Keratinocyte (primary cell): Measurements from ENCODE around the gene NAV3. TPM values are rescaled to one million over a fixed set of nuclear protein-coding genes. Genes with fewer than 3 reads are reported as not detected.

Source experiments
- DNase-seq: peaks from one replicate; pipeline ENCODE4 v3.0.0-alpha.2; 2011; ENCODE audit warnings: low read depth, missing footprints, low spot score
- FAIRE-seq: peaks from 2 replicates; lab custom pipeline; 2011; peaks lifted over from hg19 to GRCh38; lab: Jason Lieb, UNC
- H2AFZ ChIP-seq: 2 replicates; pipeline ENCODE4 v1.6.0; 2012; ENCODE audit warnings: low read length, control low read depth, inconsistent platforms; ENCODE audit not compliant: control insufficient read depth
- H3K27ac ChIP-seq: 2 replicates; pipeline ENCODE4 v1.5.1; 2011; ENCODE audit warnings: low read length; ENCODE audit not compliant: control insufficient read depth, insufficient read depth
- H3K27me3 ChIP-seq: 3 replicates; pipeline ENCODE4 v1.6.0; 2011; ENCODE audit warnings: low read length; ENCODE audit not compliant: control insufficient read depth, insufficient read depth; ENCODE audit errors: extremely low read depth
- H3K36me3 ChIP-seq, 2 experiments: 2 replicates in 1 of 2; 3 replicates in 1 of 2; pipeline ENCODE4 v1.5.1; 2011; ENCODE audit warnings: low read length in 2 of 2, mild to moderate bottlenecking in 1 of 2; ENCODE audit not compliant: control insufficient read depth in 2 of 2, insufficient read depth in 2 of 2; ENCODE audit errors: extremely low read depth in 1 of 2
- H3K4me1 ChIP-seq: 3 replicates; pipeline ENCODE4 v1.5.1; 2011; ENCODE audit warnings: low read length; ENCODE audit not compliant: control insufficient read depth, insufficient read depth; ENCODE audit errors: extremely low read depth
- H3K4me2 ChIP-seq: 3 replicates; pipeline ENCODE4 v1.6.0; 2011; ENCODE audit warnings: low read depth, low read length; ENCODE audit not compliant: control insufficient read depth, insufficient read depth; ENCODE audit errors: extremely low read depth
- H3K4me3 ChIP-seq, 3 experiments: fragments of 200-600 bp in 1 of 3; sonication (generic) in 1 of 3; 2 replicates in 2 of 3; 3 replicates in 1 of 3; pipeline ENCODE4 v1.5.1; 2011 to 2016; ENCODE audit warnings: low read length in 3 of 3, mild to moderate bottlenecking in 3 of 3, control low read depth in 2 of 3, inconsistent platforms in 1 of 3, low read depth in 1 of 3, mixed read lengths in 1 of 3, mixed run types in 1 of 3, moderate library complexity in 1 of 3; ENCODE audit not compliant: control insufficient read depth in 2 of 3, insufficient read depth in 2 of 3; ENCODE audit errors: extremely low read depth in 1 of 3
- H3K79me2 ChIP-seq: 2 replicates; pipeline ENCODE4 v1.6.0; 2012; ENCODE audit warnings: low read length; ENCODE audit not compliant: control insufficient read depth, insufficient read depth
- H3K9ac ChIP-seq: 3 replicates; pipeline ENCODE4 v1.6.0; 2011; ENCODE audit warnings: low read length; ENCODE audit not compliant: control insufficient read depth, insufficient read depth; ENCODE audit errors: extremely low read depth
- H3K9me1 ChIP-seq: 3 replicates; pipeline ENCODE4 v1.6.0; 2011; ENCODE audit warnings: low read length; ENCODE audit not compliant: control insufficient read depth, insufficient read depth; ENCODE audit errors: extremely low read depth
- H3K9me3 ChIP-seq: 2 replicates; pipeline ENCODE4 v1.5.1; 2012; ENCODE audit warnings: low read depth, low read length; ENCODE audit not compliant: control insufficient read depth
- H4K20me1 ChIP-seq: 3 replicates; pipeline ENCODE4 v1.6.0; 2011; ENCODE audit warnings: low read length; ENCODE audit not compliant: control insufficient read depth, insufficient read depth; ENCODE audit errors: extremely low read depth
- EZH2 ChIP-seq: IDR thresholded peaks from one replicate; pipeline ENCODE4 v1.6.1; 2012; ENCODE audit warnings: inconsistent platforms, mild to moderate bottlenecking, low read length, moderate library complexity
- dilution Hi-C: fragments of 300-500 bp; cut with MboI; formaldehyde crosslinking; loops from one replicate; pipeline ENCODE4 v1.7.0; 2020; ENCODE audit warnings: low sequenced_read_pairs; ENCODE audit not compliant: extremely low pct_ligation_motif_present
- polyA plus RNA-seq, 5 experiments: library from polyadenylated mRNA; depleted of rRNA in 3 of 5; stranded (reverse) in 3 of 5; stranded (forward) in 1 of 5; unstranded in 1 of 5; fragments of >200 nt; gene quantifications; 1 replicate in 1 of 5; 2 replicates in 3 of 5; 3 replicates in 1 of 5; pipeline versions ENCODE4 v1.2.1 to v1.2.3, GENCODE V29; 2011 to 2012; ENCODE audit warnings: missing spikeins in 2 of 5, low read depth in 1 of 5, low replicate concordance in 1 of 5
- TF ChIP-seq, protein P1 (sequence below), 3 experiments: IDR thresholded peaks in 1 of 3; conservative IDR thresholded peaks in 1 of 3; optimal IDR thresholded peaks in 1 of 3; 2 replicates in 2 of 3; 3 replicates in 1 of 3; pipeline versions ENCODE3 to v1.5.1; 2011; ENCODE audit warnings: low read length in 3 of 3, mild to moderate bottlenecking in 3 of 3, moderate library complexity in 2 of 3, control low read depth in 1 of 3, inconsistent platforms in 1 of 3; ENCODE audit not compliant: insufficient read depth in 2 of 3; ENCODE audit errors: extremely low read depth in 1 of 3

Gene NAV3
- polyA plus RNA-seq, 1 donor (not counting 4 experiments of a cell fraction or from before 2014, with no cell fraction given) = 22.6 TPM

DNA sequence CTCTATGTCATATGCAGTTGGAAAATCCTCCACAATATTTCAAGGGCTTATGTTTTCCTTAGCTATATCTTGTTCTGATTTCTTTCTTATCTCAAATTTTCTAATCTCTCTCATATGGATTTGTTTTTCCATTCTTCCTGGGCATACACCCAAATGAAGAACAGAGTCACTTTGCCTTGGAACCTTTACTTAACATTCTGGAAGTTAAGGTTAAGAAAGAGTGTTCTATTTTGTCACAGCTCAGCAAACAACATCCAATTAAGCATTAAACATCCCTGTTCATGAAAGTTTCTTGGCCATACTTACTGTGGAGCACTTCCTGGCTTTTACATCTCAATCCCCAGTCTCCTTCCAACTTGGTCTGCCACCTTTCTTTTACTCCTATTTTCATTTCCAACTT, 5.3 kb downstream of the NAV3 start:
- no peak overlapping the region for H2AFZ ChIP-seq
- DNase-seq = no peak
- no peaks in the 10 kb centered on the region for H4K20me1 ChIP-seq
- H3K9me3 ChIP-seq = no peaks in the 10 kb centered on the region
- TF ChIP-seq EZH2 = no peak
- TF ChIP-seq, protein P1, sequence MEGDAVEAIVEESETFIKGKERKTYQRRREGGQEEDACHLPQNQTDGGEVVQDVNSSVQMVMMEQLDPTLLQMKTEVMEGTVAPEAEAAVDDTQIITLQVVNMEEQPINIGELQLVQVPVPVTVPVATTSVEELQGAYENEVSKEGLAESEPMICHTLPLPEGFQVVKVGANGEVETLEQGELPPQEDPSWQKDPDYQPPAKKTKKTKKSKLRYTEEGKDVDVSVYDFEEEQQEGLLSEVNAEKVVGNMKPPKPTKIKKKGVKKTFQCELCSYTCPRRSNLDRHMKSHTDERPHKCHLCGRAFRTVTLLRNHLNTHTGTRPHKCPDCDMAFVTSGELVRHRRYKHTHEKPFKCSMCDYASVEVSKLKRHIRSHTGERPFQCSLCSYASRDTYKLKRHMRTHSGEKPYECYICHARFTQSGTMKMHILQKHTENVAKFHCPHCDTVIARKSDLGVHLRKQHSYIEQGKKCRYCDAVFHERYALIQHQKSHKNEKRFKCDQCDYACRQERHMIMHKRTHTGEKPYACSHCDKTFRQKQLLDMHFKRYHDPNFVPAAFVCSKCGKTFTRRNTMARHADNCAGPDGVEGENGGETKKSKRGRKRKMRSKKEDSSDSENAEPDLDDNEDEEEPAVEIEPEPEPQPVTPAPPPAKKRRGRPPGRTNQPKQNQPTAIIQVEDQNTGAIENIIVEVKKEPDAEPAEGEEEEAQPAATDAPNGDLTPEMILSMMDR (optimal IDR thresholded peaks at IDR 0.05 in 1 of 3, IDR thresholded peaks at IDR 0.05 in 1 of 3, conservative IDR thresholded peaks at IDR 0.05 in 1 of 3; ENCODE audit: extremely low read depth in 1 of 3, insufficient read depth in 2 of 3, low read length in 3 of 3) = no peak
- FAIRE-seq = no peak
- no peaks in the 10 kb centered on the region for H3K4me1 ChIP-seq
- dilution Hi-C loops = no loop called here
- no peaks in the 10 kb centered on the region for H3K27me3 ChIP-seq
- no peaks in the 10 kb centered on the region for H3K79me2 ChIP-seq
- H3K4me3 ChIP-seq = no peak overlapping the region
- no peak overlapping the region for H3K4me2 ChIP-seq
- H3K9me1 ChIP-seq = no peaks in the 10 kb centered on the region
- no peak overlapping the region for H3K27ac ChIP-seq
- H3K9ac ChIP-seq = no peak overlapping the region
- no peaks in the 10 kb centered on the region for H3K36me3 ChIP-seq

DNA sequence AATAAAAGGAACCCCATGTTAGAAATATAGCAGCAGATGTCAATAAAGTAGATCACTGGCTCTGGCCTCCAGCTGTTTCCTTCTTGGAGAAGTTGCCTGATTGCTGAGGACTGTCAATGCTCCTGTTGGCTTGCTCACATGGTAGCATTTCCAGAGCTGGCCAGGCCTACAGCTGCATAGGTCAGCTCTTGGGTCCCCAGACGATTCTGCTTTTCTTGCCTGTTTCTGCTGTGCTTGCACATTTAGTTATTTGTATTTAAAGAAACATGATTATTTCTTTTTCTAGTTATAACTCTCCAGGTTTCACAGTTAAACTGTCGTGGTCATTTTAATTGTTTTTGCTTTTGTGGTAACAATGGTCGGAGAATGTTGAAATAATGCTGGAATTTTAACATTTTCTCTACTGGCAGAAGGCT, 7.2 kb downstream of the NAV3 start:
- DNase-seq (no peak), FAIRE-seq (no peak)
- Histone ChIP-seq H3K9me3 (no peaks in the 10 kb centered on the region), H3K9ac (no peak overlapping the region), H3K36me3 (no peaks in the 10 kb centered on the region), H3K27ac (no peak overlapping the region), H3K4me3 (no peak overlapping the region), H3K4me2 (no peak overlapping the region), H3K9me1 (no peaks in the 10 kb centered on the region), H4K20me1 (no peaks in the 10 kb centered on the region), H3K79me2 (no peaks in the 10 kb centered on the region), H3K4me1 (peaks cover 11% of the 10 kb centered on the region), H3K27me3 (no peaks in the 10 kb centered on the region), H2AFZ (no peak overlapping the region)
- TF ChIP-seq EZH2 = no peak
- TF ChIP-seq, protein P1 (optimal IDR thresholded peaks at IDR 0.05 in 1 of 3, IDR thresholded peaks at IDR 0.05 in 1 of 3, conservative IDR thresholded peaks at IDR 0.05 in 1 of 3; ENCODE audit: extremely low read depth in 1 of 3, insufficient read depth in 2 of 3, low read length in 3 of 3) = no peak
- dilution Hi-C loops = no loop called here
